Astrocyte of the spinal cord (primary cell): Measurements from ENCODE around the gene GLS.
A peak's percentile ranks its signal among the peaks of the same experiment; 100 is the strongest.

Source experiments
- DNase-seq: peaks from one replicate; pipeline ENCODE4 v3.0.0; 2011; ENCODE audit warnings: low read depth, low spot score
- H3K4me3 ChIP-seq: 2 replicates; pipeline ENCODE4 v1.5.1; 2011; ENCODE audit warnings: low read depth, mild to moderate bottlenecking, low read length, moderate library complexity
- CTCF ChIP-seq: IDR thresholded peaks from 2 replicates; pipeline ENCODE4 v1.5.1; 2012; ENCODE audit warnings: low read depth, mild to moderate bottlenecking, low read length, inconsistent platforms
- in situ Hi-C: cut with HindIII; loops from 2 replicates; pipeline ENCODE4 v1.10.0; 2017; ENCODE audit warnings: low sequenced_read_pairs

GLS gene

DNA sequence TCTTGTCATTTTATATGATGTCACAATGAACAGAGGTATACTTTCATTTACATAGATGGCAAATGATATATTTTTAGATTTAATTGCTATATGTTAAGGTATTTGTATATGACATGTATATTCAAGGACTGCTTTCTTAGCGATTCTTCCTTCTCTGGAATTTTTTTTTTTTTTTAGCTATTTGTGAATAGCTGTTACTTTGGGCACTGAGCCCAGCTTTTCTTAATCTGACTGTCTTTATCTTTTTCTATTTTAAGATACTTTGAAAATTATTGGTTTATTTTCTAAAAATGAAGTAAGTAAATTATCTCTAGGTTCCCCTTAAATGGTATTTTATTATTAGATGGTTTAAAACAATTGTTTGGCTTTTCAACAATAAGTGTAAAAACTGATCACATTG, 4.0 kb upstream of the GLS start:
- H3K4me3 ChIP-seq: no peak overlapping the region
- no peak for DNase-seq
- no peak for TF ChIP-seq CTCF
- in situ Hi-C loops: no loop called here

- TF ChIP-seq CTCF: no peak
- H3K4me3 ChIP-seq: no peak overlapping the region
- in situ Hi-C loops: no loop called here
- no peak for DNase-seq
These were observed 3.2 kb upstream of the GLS start for GRCh38 chr2:190877436-190877835.

GRCh38 chr2:190879474-190880377, 895 bp upstream of the GLS start:
- peak overlapping the region; percentile 86 for H3K4me3 ChIP-seq
- in situ Hi-C loops: no loop called here
- no peak for TF ChIP-seq CTCF
- DNase-seq: no peak

DNA sequence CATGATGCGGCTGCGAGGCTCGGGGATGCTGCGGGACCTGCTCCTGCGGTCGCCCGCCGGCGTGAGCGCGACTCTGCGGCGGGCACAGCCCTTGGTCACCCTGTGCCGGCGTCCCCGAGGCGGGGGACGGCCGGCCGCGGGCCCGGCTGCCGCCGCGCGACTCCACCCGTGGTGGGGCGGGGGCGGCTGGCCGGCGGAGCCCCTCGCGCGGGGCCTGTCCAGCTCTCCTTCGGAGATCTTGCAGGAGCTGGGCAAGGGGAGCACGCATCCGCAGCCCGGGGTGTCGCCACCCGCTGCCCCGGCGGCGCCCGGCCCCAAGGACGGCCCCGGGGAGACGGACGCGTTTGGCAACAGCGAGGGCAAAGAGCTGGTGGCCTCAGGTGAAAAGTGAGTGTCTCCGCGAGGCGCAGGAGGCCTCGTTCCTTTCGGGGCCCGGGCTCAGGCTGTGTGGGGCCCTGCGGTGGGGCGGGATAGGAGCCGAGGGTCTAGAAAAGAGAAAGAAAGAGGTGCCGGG, 520 bp downstream of the GLS start:
- in situ Hi-C loops: no loop called here
- H3K4me3 ChIP-seq: peak overlapping the region; percentile 86
- no peak for TF ChIP-seq CTCF
- no peak for DNase-seq

DNA sequence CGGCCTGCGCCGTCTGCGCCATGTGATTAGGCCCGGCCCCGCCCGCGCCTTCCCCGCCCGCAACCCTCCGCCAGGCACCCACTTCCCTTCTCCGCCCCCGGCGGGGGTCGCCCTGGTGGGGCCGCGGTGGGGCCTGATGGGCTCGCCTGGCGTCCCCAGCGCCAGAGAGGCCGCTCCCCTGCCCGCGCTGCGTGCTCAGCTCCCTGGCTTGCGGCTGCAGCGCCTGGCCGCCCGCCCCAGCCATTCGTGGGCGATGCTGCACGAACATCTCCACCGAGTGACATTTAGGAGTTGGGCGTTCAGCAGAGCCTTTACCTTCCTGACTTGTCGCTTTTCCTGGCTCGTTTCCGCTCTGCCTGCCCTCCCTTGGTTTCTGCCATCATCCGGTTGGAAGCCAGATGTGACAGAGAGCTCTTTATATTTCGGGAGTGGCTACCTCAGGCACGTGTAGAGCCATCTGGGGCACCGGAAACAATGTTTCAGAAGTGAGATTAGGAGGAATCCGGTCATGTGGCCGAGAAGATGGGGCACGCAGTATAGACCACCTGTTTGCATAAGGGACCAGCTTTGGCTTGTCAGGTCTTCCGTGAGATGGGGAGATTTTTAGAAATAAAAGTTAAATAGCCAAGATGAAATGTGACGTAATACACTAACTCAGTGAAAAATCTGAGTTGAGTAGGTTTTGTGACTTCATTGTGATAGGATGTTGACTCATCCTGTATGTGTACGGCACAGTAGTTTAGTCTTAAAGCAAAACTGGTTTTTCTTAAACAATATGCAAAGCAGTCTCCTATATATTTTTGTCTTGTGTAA, 1.2 kb downstream of the GLS start:
- in situ Hi-C loops: no loop called here
- peak overlapping the region; percentile 86 for H3K4me3 ChIP-seq
- DNase-seq: peak; percentile 72
- TF ChIP-seq CTCF: no peak

GRCh38 chr2:190882411-190882766, 1.8 kb downstream of the GLS start:
- in situ Hi-C loops: no loop called here
- TF ChIP-seq CTCF: no peak
- H3K4me3 ChIP-seq: peak overlapping the region; percentile 86
- no peak for DNase-seq
